ENCODE data around the gene SRPK3. TPM values are rescaled to one million over a fixed set of nuclear protein-coding genes. Genes with fewer than 3 reads are reported as not detected.
"Not testable (repeated sequence)": the region's sequence is repeated elsewhere in the genome, so short reads cannot be mapped to it uniquely, and the experiment has no call there.

SRPK3 gene
- total and polyA plus RNA-seq, 2 experiments from 2014 or later: 0.15 TPM; not detected in 1

DNA sequence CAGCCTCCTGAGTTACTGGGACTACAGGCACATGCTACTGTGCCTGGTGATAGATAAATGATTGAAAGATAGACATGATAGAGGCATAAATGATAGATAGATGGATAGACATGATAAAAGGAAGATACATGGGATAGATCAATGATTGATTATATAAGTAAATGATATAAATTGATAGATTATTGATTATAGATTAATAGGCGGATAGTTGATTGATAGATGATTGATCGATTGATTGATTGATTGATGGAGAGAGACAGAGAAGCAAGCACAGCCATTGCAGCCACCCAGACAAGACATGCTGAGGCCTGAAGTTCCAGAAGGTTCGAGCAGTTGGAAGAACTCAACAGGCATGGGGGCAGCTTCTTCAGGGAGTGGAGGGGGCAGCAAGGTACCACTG is 34.5 kb upstream of the SRPK3 start (continued):
- TF ChIP-seq, protein P1, sequence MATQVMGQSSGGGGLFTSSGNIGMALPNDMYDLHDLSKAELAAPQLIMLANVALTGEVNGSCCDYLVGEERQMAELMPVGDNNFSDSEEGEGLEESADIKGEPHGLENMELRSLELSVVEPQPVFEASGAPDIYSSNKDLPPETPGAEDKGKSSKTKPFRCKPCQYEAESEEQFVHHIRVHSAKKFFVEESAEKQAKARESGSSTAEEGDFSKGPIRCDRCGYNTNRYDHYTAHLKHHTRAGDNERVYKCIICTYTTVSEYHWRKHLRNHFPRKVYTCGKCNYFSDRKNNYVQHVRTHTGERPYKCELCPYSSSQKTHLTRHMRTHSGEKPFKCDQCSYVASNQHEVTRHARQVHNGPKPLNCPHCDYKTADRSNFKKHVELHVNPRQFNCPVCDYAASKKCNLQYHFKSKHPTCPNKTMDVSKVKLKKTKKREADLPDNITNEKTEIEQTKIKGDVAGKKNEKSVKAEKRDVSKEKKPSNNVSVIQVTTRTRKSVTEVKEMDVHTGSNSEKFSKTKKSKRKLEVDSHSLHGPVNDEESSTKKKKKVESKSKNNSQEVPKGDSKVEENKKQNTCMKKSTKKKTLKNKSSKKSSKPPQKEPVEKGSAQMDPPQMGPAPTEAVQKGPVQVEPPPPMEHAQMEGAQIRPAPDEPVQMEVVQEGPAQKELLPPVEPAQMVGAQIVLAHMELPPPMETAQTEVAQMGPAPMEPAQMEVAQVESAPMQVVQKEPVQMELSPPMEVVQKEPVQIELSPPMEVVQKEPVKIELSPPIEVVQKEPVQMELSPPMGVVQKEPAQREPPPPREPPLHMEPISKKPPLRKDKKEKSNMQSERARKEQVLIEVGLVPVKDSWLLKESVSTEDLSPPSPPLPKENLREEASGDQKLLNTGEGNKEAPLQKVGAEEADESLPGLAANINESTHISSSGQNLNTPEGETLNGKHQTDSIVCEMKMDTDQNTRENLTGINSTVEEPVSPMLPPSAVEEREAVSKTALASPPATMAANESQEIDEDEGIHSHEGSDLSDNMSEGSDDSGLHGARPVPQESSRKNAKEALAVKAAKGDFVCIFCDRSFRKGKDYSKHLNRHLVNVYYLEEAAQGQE (IDR thresholded peaks at IDR 0.05; ENCODE audit: unreplicated experiment): no peak
- no peak for TF ChIP-seq EZH2 (IDR thresholded peaks at IDR 0.05; ENCODE audit: low read depth, unreplicated experiment)
- TF ChIP-seq, protein P2, sequence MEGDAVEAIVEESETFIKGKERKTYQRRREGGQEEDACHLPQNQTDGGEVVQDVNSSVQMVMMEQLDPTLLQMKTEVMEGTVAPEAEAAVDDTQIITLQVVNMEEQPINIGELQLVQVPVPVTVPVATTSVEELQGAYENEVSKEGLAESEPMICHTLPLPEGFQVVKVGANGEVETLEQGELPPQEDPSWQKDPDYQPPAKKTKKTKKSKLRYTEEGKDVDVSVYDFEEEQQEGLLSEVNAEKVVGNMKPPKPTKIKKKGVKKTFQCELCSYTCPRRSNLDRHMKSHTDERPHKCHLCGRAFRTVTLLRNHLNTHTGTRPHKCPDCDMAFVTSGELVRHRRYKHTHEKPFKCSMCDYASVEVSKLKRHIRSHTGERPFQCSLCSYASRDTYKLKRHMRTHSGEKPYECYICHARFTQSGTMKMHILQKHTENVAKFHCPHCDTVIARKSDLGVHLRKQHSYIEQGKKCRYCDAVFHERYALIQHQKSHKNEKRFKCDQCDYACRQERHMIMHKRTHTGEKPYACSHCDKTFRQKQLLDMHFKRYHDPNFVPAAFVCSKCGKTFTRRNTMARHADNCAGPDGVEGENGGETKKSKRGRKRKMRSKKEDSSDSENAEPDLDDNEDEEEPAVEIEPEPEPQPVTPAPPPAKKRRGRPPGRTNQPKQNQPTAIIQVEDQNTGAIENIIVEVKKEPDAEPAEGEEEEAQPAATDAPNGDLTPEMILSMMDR (conservative IDR thresholded peaks at IDR 0.05; ENCODE audit: low read depth in 2 of 2): no peak
- TF ChIP-seq, protein P3, sequence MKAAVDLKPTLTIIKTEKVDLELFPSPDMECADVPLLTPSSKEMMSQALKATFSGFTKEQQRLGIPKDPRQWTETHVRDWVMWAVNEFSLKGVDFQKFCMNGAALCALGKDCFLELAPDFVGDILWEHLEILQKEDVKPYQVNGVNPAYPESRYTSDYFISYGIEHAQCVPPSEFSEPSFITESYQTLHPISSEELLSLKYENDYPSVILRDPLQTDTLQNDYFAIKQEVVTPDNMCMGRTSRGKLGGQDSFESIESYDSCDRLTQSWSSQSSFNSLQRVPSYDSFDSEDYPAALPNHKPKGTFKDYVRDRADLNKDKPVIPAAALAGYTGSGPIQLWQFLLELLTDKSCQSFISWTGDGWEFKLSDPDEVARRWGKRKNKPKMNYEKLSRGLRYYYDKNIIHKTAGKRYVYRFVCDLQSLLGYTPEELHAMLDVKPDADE (IDR thresholded peaks at IDR 0.05): no peak
- TF ChIP-seq ZNF114 (CRISPR knock-in tag; IDR thresholded peaks at IDR 0.05): no peak
- TF ChIP-seq NANOG (IDR thresholded peaks at IDR 0.05; ENCODE audit: borderline replicate concordance): no peak
- no peak for TF ChIP-seq JUNB (IDR thresholded peaks at IDR 0.05; ENCODE audit: unreplicated experiment)
- no peak for TF ChIP-seq CREB1 (CRISPR knock-in tag; IDR thresholded peaks at IDR 0.05; ENCODE audit: low read depth)
- TF ChIP-seq EZH2phosphoT487 (IDR thresholded peaks at IDR 0.05; ENCODE audit: unreplicated experiment): no peak
- no peak for TF ChIP-seq POLR2AphosphoS5 (IDR thresholded peaks at IDR 0.05; ENCODE audit: low read depth)
- no peak for TF ChIP-seq ZNF331 (CRISPR knock-in tag; IDR thresholded peaks at IDR 0.05; ENCODE audit: low read depth)
- TF ChIP-seq STAT1 (IDR thresholded peaks at IDR 0.05; ENCODE audit: unreplicated experiment): no peak

DNA sequence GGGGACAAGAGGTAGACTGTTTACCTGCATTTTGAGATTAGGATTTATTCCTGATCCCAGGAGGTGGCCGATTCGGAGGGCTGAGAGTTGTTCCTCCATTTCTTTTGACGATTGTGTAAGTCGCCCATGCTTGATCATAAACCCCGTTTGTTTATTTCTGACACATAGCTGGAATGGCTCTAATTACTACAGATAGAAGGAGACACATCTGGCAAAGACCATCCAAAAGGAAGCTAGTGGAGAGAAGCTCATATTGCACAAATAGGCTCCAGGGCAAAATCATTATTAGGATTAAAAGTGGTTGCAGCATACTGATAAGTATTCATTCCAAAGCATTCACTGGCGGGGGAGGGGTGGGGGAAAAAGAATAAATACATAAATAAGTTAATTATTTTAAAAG is 33.9 kb upstream of the SRPK3 start:
- H3K36me3 ChIP-seq (ENCODE audit: insufficient read depth); H3K9me2 ChIP-seq (ENCODE audit: insufficient read depth); H3K4me2 ChIP-seq; H3K4me1 Mint-ChIP-seq; H3K27me3 Mint-ChIP-seq (ENCODE audit: insufficient read depth, low read depth, poor library complexity); H3K27ac ChIP-seq (ENCODE audit: low read depth); H2AFZ ChIP-seq; DNase-seq (ENCODE audit: low spot score); H3K9me3 Mint-ChIP-seq; ATAC-seq; H4K20me1 ChIP-seq (replicated peaks; ENCODE audit: insufficient read depth); H3K4me1 ChIP-seq (ENCODE audit: insufficient read depth); H3K27ac Mint-ChIP-seq; H3K4me3 ChIP-seq; H3K4me3 Mint-ChIP-seq; H3K36me3 Mint-ChIP-seq (ENCODE audit: low read depth); H3K79me2 ChIP-seq (replicated peaks; ENCODE audit: insufficient read depth); H3F3A ChIP-seq (replicated peaks; ENCODE audit: low read depth); H3K27me3 ChIP-seq (ENCODE audit: insufficient read depth): not testable (repeated sequence)

DNA sequence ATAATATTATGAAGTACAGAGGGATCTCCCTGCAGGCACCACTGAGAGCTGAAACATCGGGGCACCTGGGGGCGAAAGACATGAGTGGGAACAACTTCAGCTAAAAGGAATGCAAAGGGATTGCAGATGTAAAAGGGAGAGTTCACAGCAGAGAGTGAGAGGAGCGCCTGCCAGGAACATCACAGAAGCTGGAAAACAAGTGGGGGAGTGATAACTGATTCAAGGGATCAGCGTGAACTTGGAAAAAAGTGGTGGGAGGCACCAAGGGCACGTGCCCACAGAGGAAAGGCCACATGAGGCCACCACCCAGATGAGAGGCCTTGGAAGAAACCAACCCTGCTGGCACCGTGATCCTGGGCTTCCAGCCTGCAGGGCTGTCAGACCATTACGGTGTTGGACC is 31.8 kb upstream of the SRPK3 start:
- not testable (repeated sequence) for H2AFZ ChIP-seq; H3K36me3 ChIP-seq (ENCODE audit: insufficient read depth); H3K4me3 ChIP-seq; H4K20me1 ChIP-seq (replicated peaks; ENCODE audit: insufficient read depth); H3K9me2 ChIP-seq (ENCODE audit: insufficient read depth); H3K4me2 ChIP-seq; H3K4me3 Mint-ChIP-seq; H3K36me3 Mint-ChIP-seq (ENCODE audit: low read depth); H3K79me2 ChIP-seq (replicated peaks; ENCODE audit: insufficient read depth); H3K9me3 Mint-ChIP-seq; H3K27ac ChIP-seq (ENCODE audit: low read depth); H3K4me1 Mint-ChIP-seq; H3K27me3 Mint-ChIP-seq (ENCODE audit: insufficient read depth, low read depth, poor library complexity); H3F3A ChIP-seq (replicated peaks; ENCODE audit: low read depth); ATAC-seq; H3K4me1 ChIP-seq (ENCODE audit: insufficient read depth); DNase-seq (ENCODE audit: low spot score); H3K27ac Mint-ChIP-seq; H3K27me3 ChIP-seq (ENCODE audit: insufficient read depth)
